ENCODE measurements around the gene TNRC6B. TPM values are rescaled to one million over a fixed set of nuclear protein-coding genes. Genes with fewer than 3 reads are reported as not detected.

TNRC6B gene
- total and polyA plus RNA-seq, 7 donors: 0.60 to 51.8 (median 26.5) TPM

DNA sequence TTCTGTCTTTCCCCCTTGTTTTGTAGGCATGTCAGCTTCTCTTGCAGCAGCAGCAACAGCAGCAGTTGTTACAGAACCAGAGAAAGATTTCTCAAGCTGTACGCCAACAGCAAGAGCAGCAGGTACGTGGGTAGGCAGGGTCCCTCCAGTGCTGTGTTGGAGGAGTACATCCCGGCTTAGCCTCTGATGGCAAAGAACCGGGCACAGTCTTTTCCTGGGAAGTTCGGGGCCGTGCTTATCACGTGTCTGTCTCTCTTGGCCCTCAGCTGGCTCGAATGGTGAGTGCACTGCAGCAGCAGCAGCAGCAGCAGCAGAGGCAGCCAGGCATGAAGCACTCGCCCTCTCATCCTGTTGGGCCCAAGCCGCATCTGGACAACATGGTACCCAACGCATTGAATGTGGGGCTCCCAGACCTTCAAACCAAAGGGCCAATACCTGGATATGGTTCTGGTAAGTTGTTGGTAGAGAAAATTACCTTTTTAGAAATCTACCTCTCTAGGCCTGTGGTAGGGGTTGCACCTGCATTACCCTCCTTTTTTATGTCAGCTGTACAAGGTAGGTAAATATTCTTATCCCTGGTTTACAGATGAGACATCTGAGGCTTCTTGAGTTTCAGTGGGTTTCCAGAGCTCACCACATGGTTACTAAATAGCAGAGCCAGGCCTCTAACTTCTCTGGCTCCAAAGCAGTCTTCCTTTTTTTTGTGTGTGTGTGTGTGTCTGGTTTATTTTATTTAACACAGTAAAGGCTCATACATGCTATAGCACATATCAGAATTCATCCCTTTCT, 123.4 kb downstream of the TNRC6B start:
- no peaks in the 10 kb centered on the region for H3K27me3 ChIP-seq
- no peak overlapping the region for H3K4me3 ChIP-seq
- no peak for DNase-seq
- peaks cover 0 to 5% (median 2%) of the 10 kb centered on the region in 4 donors for H3K4me1 ChIP-seq
- intact Hi-C loops (cut with DNase I): no loop called here
- H3K9me3 ChIP-seq: no peaks in the 10 kb centered on the region
- TF ChIP-seq EP300 (IDR thresholded peaks at IDR 0.05): no peak
- no peak for TF ChIP-seq POLR2A (IDR thresholded peaks at IDR 0.05)
- TF ChIP-seq POLR2AphosphoS5 (IDR thresholded peaks at IDR 0.05): no peak
- TF ChIP-seq, protein P1, sequence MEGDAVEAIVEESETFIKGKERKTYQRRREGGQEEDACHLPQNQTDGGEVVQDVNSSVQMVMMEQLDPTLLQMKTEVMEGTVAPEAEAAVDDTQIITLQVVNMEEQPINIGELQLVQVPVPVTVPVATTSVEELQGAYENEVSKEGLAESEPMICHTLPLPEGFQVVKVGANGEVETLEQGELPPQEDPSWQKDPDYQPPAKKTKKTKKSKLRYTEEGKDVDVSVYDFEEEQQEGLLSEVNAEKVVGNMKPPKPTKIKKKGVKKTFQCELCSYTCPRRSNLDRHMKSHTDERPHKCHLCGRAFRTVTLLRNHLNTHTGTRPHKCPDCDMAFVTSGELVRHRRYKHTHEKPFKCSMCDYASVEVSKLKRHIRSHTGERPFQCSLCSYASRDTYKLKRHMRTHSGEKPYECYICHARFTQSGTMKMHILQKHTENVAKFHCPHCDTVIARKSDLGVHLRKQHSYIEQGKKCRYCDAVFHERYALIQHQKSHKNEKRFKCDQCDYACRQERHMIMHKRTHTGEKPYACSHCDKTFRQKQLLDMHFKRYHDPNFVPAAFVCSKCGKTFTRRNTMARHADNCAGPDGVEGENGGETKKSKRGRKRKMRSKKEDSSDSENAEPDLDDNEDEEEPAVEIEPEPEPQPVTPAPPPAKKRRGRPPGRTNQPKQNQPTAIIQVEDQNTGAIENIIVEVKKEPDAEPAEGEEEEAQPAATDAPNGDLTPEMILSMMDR (IDR thresholded peaks at IDR 0.05): no peak
- H3K36me3 ChIP-seq: peaks cover 7 to 65% (median 25%) of the 10 kb centered on the region in 4 donors
- H3K27ac ChIP-seq: no peak overlapping the region
- 94 to 96% methylated on average over 11 of the region's 11 CpGs for whole genome bisulfite sequencing, 2 donors

DNA sequence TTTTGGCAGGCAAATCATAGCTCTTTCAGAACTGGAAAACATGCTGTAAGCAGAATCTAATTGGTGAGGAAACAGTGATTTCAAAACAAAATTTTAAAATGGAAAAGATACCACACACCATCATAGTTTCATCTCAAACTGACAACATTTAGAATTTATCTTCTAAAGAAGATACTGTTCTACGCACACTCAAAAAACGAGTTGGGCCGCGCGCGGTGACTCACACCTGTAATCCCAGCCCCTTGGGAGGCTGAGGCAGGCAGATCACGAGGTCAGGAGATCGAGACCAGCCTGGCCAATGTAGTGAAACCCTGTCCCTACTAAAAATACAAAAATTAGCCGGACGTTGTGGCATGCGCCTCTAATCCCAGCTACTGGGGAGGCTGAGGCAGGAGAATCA, 124.4 kb downstream of the TNRC6B start:
- Histone ChIP-seq H3K4me1 (peaks cover 0 to 15% (median 10%) of the 10 kb centered on the region in 4 donors), H3K36me3 (peaks cover 7 to 58% (median 22%) of the 10 kb centered on the region in 4 donors), H3K9me3 (no peaks in the 10 kb centered on the region), H3K4me3 (no peak overlapping the region), H3K27ac (no peak overlapping the region), H3K27me3 (no peaks in the 10 kb centered on the region)
- DNase-seq: no peak
- intact Hi-C loops (cut with DNase I): no loop called here
- WGBS, 2 donors: 95 to 96% methylated on average over 11 of the region's 11 CpGs
- TF ChIP-seq POLR2A (IDR thresholded peaks at IDR 0.05) (no peak), EP300 (IDR thresholded peaks at IDR 0.05) (no peak), POLR2AphosphoS5 (IDR thresholded peaks at IDR 0.05) (no peak)
- TF ChIP-seq, protein P1 (IDR thresholded peaks at IDR 0.05): no peak

DNA sequence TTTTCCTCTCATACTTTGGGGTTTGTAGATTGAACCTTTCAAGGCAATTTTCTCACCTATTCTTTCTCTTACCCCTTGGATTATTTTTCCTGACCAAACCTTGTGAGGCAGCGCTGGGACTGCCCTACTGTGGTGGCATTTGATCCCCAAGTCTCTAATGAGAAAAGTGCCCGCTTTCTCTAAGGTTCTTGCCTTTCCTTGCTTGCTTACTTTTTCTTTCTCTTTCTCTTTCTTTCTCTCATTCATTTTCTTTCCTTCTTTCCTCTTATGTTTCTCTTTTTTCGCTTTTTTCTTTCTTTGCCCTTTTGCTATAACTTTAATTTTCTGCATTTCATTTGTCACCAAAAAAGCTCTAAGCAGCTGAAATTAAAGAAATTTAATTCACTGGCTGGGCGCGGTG, 127.9 kb downstream of the TNRC6B start:
- no peak for DNase-seq
- Histone ChIP-seq H3K27ac (peak overlapping the region in 3 of 4 donors; percentile 5 to 77 (median 43)), H3K4me3 (no peak overlapping the region), H3K4me1 (peaks cover 0 to 39% (median 37%) of the 10 kb centered on the region in 4 donors), H3K9me3 (no peaks in the 10 kb centered on the region), H3K36me3 (peaks cover 7 to 73% (median 21%) of the 10 kb centered on the region in 4 donors), H3K27me3 (no peaks in the 10 kb centered on the region)
- TF ChIP-seq POLR2AphosphoS5 (IDR thresholded peaks at IDR 0.05) (no peak), POLR2A (IDR thresholded peaks at IDR 0.05) (no peak), EP300 (IDR thresholded peaks at IDR 0.05) (no peak)
- TF ChIP-seq, protein P1 (IDR thresholded peaks at IDR 0.05): no peak
- intact Hi-C loops (cut with DNase I): no loop called here
- WGBS, 2 donors: 97 to 98% methylated on average over 5 of the region's 5 CpGs

DNA sequence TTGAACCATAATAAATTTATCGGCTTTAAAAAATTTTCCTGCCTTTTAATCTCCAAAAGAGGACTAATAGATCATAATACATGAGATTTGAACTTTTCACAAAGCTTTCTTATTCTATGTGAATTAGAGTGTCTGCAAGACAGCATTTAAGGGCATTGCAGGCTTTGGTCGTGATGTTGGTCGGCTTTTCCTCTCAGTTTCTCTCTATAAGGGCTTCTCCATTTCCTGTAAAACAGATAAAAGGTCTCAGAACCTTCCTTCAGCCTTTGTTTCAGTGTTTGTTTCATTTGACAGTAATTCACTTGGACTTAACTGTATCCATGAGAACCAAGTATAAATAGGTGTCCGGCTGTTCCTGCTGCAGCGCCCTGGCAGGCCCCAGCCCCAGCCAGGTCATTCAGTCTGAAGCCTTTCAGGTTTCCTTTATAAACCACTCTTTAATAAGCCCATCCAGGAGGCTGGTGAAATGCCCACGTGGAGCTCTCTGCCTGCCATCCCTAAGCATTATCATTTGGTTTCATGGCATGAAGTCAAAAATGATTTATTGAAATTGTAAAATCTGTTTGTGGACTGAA, 131.4 kb downstream of the TNRC6B start:
- Histone ChIP-seq H3K9me3 (no peaks in the 10 kb centered on the region), H3K27me3 (no peaks in the 10 kb centered on the region), H3K4me1 (peaks cover 0 to 44% (median 43%) of the 10 kb centered on the region in 4 donors), H3K27ac (peak overlapping the region; percentile 45 to 77 (median 76)), H3K4me3 (no peak overlapping the region), H3K36me3 (peaks cover 11 to 65% (median 21%) of the 10 kb centered on the region in 4 donors)
- intact Hi-C loops (cut with DNase I): no loop called here
- 84 to 90% methylated on average over 6 of the region's 6 CpGs for WGBS, 2 donors
- TF ChIP-seq EP300 (IDR thresholded peaks at IDR 0.05) (no peak), POLR2AphosphoS5 (IDR thresholded peaks at IDR 0.05) (no peak), POLR2A (IDR thresholded peaks at IDR 0.05) (no peak)
- TF ChIP-seq, protein P1 (IDR thresholded peaks at IDR 0.05): no peak
- no peak for DNase-seq
